Measurements from ENCODE around the gene RFFL.

DNA sequence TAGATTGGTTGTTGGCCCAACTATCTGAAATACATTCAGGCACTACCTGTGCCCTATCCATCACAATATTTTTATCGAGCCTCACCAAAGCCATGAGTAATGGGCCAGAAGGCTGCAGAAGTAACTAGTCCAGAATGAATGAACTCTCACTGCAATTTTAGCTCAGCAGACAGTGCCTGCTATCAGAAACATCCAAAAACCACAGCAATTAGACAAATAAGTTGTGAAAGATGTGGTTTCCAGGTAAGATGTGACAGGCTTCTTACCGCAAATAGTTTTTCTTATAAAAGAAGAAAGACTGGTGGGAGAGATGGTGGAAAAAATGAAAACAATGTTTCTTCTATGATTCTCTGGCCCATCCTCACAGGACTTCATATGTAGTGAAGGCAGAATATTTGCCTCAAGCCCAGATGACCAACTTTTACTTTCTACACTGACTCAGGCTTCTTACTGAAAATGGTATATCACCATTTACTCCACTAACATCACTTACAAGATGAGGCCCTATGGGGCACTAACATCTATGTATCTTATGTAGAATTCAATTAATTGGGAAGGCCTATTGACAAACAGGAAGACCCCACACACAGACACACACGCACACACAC lies 9.8 kb upstream of the RFFL start:
- no peak for TF ChIP-seq RELA (CRISPR knock-in tag; IDR thresholded peaks at IDR 0.05; ENCODE audit: borderline replicate concordance)
- TF ChIP-seq, protein P1, sequence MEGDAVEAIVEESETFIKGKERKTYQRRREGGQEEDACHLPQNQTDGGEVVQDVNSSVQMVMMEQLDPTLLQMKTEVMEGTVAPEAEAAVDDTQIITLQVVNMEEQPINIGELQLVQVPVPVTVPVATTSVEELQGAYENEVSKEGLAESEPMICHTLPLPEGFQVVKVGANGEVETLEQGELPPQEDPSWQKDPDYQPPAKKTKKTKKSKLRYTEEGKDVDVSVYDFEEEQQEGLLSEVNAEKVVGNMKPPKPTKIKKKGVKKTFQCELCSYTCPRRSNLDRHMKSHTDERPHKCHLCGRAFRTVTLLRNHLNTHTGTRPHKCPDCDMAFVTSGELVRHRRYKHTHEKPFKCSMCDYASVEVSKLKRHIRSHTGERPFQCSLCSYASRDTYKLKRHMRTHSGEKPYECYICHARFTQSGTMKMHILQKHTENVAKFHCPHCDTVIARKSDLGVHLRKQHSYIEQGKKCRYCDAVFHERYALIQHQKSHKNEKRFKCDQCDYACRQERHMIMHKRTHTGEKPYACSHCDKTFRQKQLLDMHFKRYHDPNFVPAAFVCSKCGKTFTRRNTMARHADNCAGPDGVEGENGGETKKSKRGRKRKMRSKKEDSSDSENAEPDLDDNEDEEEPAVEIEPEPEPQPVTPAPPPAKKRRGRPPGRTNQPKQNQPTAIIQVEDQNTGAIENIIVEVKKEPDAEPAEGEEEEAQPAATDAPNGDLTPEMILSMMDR (IDR thresholded peaks at IDR 0.05) = no peak
- TF ChIP-seq, protein P2, sequence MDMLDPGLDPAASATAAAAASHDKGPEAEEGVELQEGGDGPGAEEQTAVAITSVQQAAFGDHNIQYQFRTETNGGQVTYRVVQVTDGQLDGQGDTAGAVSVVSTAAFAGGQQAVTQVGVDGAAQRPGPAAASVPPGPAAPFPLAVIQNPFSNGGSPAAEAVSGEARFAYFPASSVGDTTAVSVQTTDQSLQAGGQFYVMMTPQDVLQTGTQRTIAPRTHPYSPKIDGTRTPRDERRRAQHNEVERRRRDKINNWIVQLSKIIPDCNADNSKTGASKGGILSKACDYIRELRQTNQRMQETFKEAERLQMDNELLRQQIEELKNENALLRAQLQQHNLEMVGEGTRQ (CRISPR knock-in tag; IDR thresholded peaks at IDR 0.05) = no peak
- no peak for TF ChIP-seq TP53 (CRISPR knock-in tag; IDR thresholded peaks at IDR 0.05)
- TF ChIP-seq, protein P3, sequence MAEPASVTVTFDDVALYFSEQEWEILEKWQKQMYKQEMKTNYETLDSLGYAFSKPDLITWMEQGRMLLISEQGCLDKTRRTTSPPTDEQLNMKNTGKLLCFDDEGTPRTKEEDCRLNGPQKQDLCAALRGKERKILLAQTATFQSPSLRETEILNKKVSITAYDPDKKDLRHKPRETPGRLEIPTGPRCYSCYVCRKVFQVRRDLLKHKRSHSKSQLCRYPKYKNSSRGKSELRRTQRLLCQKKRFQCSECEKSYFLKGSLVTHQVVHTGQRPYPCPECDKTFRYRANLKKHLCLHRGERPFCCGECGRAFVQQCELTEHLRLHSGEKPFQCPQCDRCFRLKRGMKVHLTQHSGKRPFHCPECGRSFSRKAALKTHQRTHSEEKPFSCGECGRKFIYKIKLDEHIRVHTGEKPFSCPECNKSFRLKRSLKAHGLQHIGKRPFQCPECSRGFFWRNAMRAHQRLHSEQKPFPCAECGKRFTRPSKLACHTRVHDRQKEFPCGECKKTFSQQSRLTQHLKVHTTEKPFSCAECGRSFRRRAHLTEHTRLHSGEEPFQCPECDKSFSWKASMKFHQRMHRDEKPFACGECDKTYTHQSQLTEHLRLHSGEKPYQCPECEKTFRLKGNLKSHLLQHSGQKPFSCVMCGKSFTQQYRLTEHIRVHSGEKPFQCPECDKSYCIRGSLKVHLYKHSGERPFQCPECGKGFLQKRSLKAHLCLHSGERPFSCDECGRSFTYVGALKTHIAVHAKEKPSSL (CRISPR knock-in tag; conservative IDR thresholded peaks at IDR 0.05) = no peak
- TF ChIP-seq SP1 (CRISPR knock-in tag; conservative IDR thresholded peaks at IDR 0.05) = no peak
- TF ChIP-seq CBFB (CRISPR knock-in tag; IDR thresholded peaks at IDR 0.05; ENCODE audit: low read depth) = no peak
- no peak for TF ChIP-seq ZNF416 (CRISPR knock-in tag; IDR thresholded peaks at IDR 0.05)
- TF ChIP-seq TEAD4 (CRISPR knock-in tag; IDR thresholded peaks at IDR 0.05) = no peak
- TF ChIP-seq SMAD4 (CRISPR knock-in tag; IDR thresholded peaks at IDR 0.05) = no peak
- TF ChIP-seq, protein P4, sequence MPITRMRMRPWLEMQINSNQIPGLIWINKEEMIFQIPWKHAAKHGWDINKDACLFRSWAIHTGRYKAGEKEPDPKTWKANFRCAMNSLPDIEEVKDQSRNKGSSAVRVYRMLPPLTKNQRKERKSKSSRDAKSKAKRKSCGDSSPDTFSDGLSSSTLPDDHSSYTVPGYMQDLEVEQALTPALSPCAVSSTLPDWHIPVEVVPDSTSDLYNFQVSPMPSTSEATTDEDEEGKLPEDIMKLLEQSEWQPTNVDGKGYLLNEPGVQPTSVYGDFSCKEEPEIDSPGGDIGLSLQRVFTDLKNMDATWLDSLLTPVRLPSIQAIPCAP (CRISPR knock-in tag; IDR thresholded peaks at IDR 0.05) = no peak
- TF ChIP-seq, protein P5, sequence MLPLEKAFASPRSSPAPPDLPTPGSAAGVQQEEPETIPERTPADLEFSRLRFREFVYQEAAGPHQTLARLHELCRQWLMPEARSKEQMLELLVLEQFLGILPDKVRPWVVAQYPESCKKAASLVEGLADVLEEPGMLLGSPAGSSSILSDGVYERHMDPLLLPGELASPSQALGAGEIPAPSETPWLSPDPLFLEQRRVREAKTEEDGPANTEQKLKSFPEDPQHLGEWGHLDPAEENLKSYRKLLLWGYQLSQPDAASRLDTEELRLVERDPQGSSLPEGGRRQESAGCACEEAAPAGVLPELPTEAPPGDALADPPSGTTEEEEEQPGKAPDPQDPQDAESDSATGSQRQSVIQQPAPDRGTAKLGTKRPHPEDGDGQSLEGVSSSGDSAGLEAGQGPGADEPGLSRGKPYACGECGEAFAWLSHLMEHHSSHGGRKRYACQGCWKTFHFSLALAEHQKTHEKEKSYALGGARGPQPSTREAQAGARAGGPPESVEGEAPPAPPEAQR (CRISPR knock-in tag; IDR thresholded peaks at IDR 0.05) = no peak
- no peak for TF ChIP-seq HMGA2 (CRISPR knock-in tag; IDR thresholded peaks at IDR 0.05)

Data from WTC11 (cell line).